AG09309 (cell line): ENCODE data around the gene EVL.

Source experiments
- DNase-seq: peaks from one replicate; pipeline ENCODE4 v3.0.0-alpha.2; 2010; ENCODE audit warnings: low read depth
- H3K4me3 ChIP-seq: 2 replicates; pipeline ENCODE4 v1.5.1; 2011; ENCODE audit warnings: mild to moderate bottlenecking, low read depth, low read length, moderate library complexity; ENCODE audit not compliant: control insufficient read depth
- TF ChIP-seq, protein P1 (sequence below): IDR thresholded peaks from 2 replicates; pipeline ENCODE4 v1.5.1; 2011; ENCODE audit warnings: mild to moderate bottlenecking, low read depth, low read length, inconsistent platforms; ENCODE audit not compliant: insufficient read depth, control insufficient read depth; ENCODE audit errors: missing control alignments

EVL gene

GRCh38 chr14:100037353-100037752, 27.9 kb upstream of the EVL start:
- TF ChIP-seq, protein P1, sequence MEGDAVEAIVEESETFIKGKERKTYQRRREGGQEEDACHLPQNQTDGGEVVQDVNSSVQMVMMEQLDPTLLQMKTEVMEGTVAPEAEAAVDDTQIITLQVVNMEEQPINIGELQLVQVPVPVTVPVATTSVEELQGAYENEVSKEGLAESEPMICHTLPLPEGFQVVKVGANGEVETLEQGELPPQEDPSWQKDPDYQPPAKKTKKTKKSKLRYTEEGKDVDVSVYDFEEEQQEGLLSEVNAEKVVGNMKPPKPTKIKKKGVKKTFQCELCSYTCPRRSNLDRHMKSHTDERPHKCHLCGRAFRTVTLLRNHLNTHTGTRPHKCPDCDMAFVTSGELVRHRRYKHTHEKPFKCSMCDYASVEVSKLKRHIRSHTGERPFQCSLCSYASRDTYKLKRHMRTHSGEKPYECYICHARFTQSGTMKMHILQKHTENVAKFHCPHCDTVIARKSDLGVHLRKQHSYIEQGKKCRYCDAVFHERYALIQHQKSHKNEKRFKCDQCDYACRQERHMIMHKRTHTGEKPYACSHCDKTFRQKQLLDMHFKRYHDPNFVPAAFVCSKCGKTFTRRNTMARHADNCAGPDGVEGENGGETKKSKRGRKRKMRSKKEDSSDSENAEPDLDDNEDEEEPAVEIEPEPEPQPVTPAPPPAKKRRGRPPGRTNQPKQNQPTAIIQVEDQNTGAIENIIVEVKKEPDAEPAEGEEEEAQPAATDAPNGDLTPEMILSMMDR, result no peak
- no peak for DNase-seq
- no peak overlapping the region for H3K4me3 ChIP-seq

- TF ChIP-seq, protein P1, result no peak
- H3K4me3 ChIP-seq, result no peak overlapping the region
- no peak for DNase-seq
Measured at GRCh38 chr14:100038065-100038464, 27.2 kb upstream of the EVL start.

GRCh38 chr14:100039903-100040302, 25.3 kb upstream of the EVL start:
- no peak for DNase-seq
- H3K4me3 ChIP-seq, result no peak overlapping the region

GRCh38 chr14:100041271-100041670, 24.0 kb upstream of the EVL start:
- TF ChIP-seq, protein P1, result no peak
- H3K4me3 ChIP-seq, result no peak overlapping the region
- no peak for DNase-seq

More at GRCh38 chr14:100039903-100040302, 25.3 kb upstream of the EVL start:
- TF ChIP-seq, protein P1, result no peak

GRCh38 chr14:100042286-100042685, 22.9 kb upstream of the EVL start:
- no peak for DNase-seq
- TF ChIP-seq, protein P1, result no peak
- H3K4me3 ChIP-seq, result no peak overlapping the region

GRCh38 chr14:100045642-100046344, 19.4 kb upstream of the EVL start:
- TF ChIP-seq, protein P1, result no peak

More at GRCh38 chr14:100045642-100046344, 19.4 kb upstream of the EVL start:
- no peak for DNase-seq
- no peak overlapping the region for H3K4me3 ChIP-seq
